Adrenal gland (tissue), 12 donors: Measurements from ENCODE around the gene TCP10L. TPM values are rescaled to one million over a fixed set of nuclear protein-coding genes. Genes with fewer than 3 reads are reported as not detected.
"Not testable (repeated sequence)": the region's sequence is repeated elsewhere in the genome, so short reads cannot be mapped to it uniquely, and the experiment has no call there.

Experiments used
- DNase-seq, 7 donors: peaks; one replicate each; pipeline ENCODE4 v3.0.0-alpha.2; 2019 to 2020
- H3K27ac ChIP-seq, 5 donors: fragments of 200-600 bp; sonication (generic) in 4 of 5; 1 replicate in 3 of 5; 2 replicates in 2 of 5; pipeline versions ENCODE4 v1.5.1 to v1.8.0; 2016 to 2020; ENCODE audit warnings: mild to moderate bottlenecking in 1 of 5
- H3K27me3 ChIP-seq: fragments of 200-600 bp; 2 replicates; pipeline ENCODE4 v1.8.0; 2021
- H3K36me3 ChIP-seq, 2 donors: fragments of 200-600 bp; replicated peaks in 1 of 2; 1 replicate in 1 of 2; 2 replicates in 1 of 2; pipeline versions ENCODE4 v1.5.1 to v1.8.0; 2018 to 2022
- H3K4me1 ChIP-seq, 2 donors: fragments of 200-600 bp; replicated peaks in 1 of 2; 1 replicate in 1 of 2; 2 replicates in 1 of 2; pipeline versions ENCODE4 v1.5.1 to v1.8.0; 2018 to 2021
- H3K4me3 ChIP-seq, 4 donors: fragments of 200-600 bp; sonication (generic) in 3 of 4; one replicate each; pipeline ENCODE4 v1.5.1; 2016 to 2018
- H3K9me3 ChIP-seq, 3 donors: fragments of 200-600 bp; sonication (generic) in 1 of 3; replicated peaks in 1 of 3; 1 replicate in 2 of 3; 2 replicates in 1 of 3; pipeline versions ENCODE4 v1.5.1 to v1.8.0; 2016 to 2021
- POLR2A ChIP-seq, 2 donors: fragments of 450-650 bp; IDR thresholded peaks; one replicate each; pipeline ENCODE4 v1.6.1; 2017; ENCODE audit warnings: antibody characterized with exemption in 2 of 2, mild to moderate bottlenecking in 2 of 2, moderate library complexity in 1 of 2
- WGBS, 4 donors: extraction: QIAGEN DNeasy Blood & Tissue Kit in 2 of 4; methylation state at CpG; one replicate each; pipeline versions ENCODE4 v1.1.5 to v1.1.7; 2013 to 2017; 5-methylcytosine and 5-hydroxymethylcytosine counted together
- intact Hi-C, 2 donors: fragments of 100-400 bp; cut with DNase I; formaldehyde crosslinking; loops; one replicate each; pipeline versions ENCODE4 v1.14.1 to v1.15.0; 2022 to 2023
- polyA plus RNA-seq, 3 donors: library from polyadenylated mRNA; stranded (reverse); fragments of 200-250 nt in 2 of 3; fragments of 350-450 nt in 1 of 3; fragmentation: Illumina TruSeq in 1 of 3; extraction: RNeasy Lipid Tissue Mini Kit (QIAGEN cat#74804) in 1 of 3; gene quantifications; one replicate each; pipeline ENCODE4 v1.2.3, GENCODE V29; 2013 to 2014
- total RNA-seq, 9 donors: library from RNA; depleted of rRNA in 4 of 9; stranded (reverse); fragments of >200 nt in 4 of 9; fragments of 120-200 nt in 1 of 9; fragmentation: NEBNext Ultra II Directional in 1 of 9; extraction: Animal tissue kit (Norgen Biotek cat#: 25700) in 1 of 9; gene quantifications; one replicate each; pipeline versions ENCODE4 v1.1.0 to v1.2.4, GENCODE V29; 2013 to 2023
- TF ChIP-seq, protein P1 (sequence below), 6 experiments: fragments of 450-650 bp in 4 of 6; fragments of 200-600 bp in 2 of 6; sonication (generic) in 1 of 6; IDR thresholded peaks; 1 replicate in 5 of 6; 2 replicates in 1 of 6; pipeline versions ENCODE4 v1.5.1 to v1.8.0; 2016 to 2021; ENCODE audit warnings: antibody characterized with exemption in 6 of 6, mild to moderate bottlenecking in 2 of 6, moderate library complexity in 1 of 6
- donor health status: healthy with polysubstance abuse.
- donor health status: Bipolar disorder and iron deficiency.
- donor health status: DM: yes; HTN: yes; CAD: no.
- donor health status: DM: no; HTN: no; CAD: no.
- donor health status: DM: no; HTN: no; CAD: no.
- donor health status: DM: yes; HTN: yes; CAD: no.

The TCP10L gene
- total and polyA plus RNA-seq, 12 donors, result 0.28 to 3.0 (median 0.82) TPM; not detected in 2

DNA sequence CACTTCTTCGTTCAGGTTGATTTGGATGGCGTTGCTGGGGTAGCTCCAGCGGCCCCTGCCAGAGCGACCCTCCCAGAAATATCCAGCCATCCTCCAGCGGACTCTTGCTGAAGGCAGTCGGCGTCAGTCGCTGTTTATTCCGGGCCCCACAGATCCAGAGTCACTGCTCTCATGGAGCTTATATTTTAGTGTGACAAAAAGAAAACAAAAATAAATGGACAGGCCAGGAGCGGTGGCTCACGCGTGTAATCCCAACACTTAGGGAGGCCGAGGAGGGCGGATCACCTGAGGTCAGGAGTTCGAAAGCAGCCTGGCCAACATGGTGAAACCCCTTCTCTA, 27.6 kb upstream of the TCP10L start:
- DNase-seq, result no peak
- intact Hi-C loops, result no loop called here
- Histone ChIP-seq H3K27me3 (no peaks in the 10 kb centered on the region), H3K27ac (peak overlapping the region in 4 of 5 donors; percentile 62 to 93 (median 80)), H3K36me3 (peaks cover 0 to 11% of the 10 kb centered on the region in 2 donors), H3K4me3 (peak overlapping the region; percentile 78 to 96 (median 90)), H3K9me3 (no peaks in the 10 kb centered on the region), H3K4me1 (peaks cover 14 to 20% of the 10 kb centered on the region in 2 donors)
- TF ChIP-seq POLR2A (IDR thresholded peaks at IDR 0.05), result no peak
- TF ChIP-seq, protein P1, sequence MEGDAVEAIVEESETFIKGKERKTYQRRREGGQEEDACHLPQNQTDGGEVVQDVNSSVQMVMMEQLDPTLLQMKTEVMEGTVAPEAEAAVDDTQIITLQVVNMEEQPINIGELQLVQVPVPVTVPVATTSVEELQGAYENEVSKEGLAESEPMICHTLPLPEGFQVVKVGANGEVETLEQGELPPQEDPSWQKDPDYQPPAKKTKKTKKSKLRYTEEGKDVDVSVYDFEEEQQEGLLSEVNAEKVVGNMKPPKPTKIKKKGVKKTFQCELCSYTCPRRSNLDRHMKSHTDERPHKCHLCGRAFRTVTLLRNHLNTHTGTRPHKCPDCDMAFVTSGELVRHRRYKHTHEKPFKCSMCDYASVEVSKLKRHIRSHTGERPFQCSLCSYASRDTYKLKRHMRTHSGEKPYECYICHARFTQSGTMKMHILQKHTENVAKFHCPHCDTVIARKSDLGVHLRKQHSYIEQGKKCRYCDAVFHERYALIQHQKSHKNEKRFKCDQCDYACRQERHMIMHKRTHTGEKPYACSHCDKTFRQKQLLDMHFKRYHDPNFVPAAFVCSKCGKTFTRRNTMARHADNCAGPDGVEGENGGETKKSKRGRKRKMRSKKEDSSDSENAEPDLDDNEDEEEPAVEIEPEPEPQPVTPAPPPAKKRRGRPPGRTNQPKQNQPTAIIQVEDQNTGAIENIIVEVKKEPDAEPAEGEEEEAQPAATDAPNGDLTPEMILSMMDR (IDR thresholded peaks at IDR 0.05), result no peak
- WGBS, 4 donors, result 2 to 4% (median 3%) methylated on average over 14 to 15 of the region's 15 CpGs

- peak within 1 kb of the TSS; percentile 78 to 96 (median 90) for H3K4me3 ChIP-seq
- H3K4me1 ChIP-seq, result peaks cover 14 to 20% of the 10 kb centered on the region in 2 donors
- H3K9me3 ChIP-seq, result no peaks in the 10 kb centered on the region
- no peak for TF ChIP-seq POLR2A (IDR thresholded peaks at IDR 0.05)
- TF ChIP-seq, protein P1 (IDR thresholded peaks at IDR 0.05), result no peak
- no peaks in the 10 kb centered on the region for H3K27me3 ChIP-seq
- H3K27ac ChIP-seq, result peak within 1 kb of the TSS; percentile 49 to 93 (median 80)
- H3K36me3 ChIP-seq, result peaks cover 0 to 18% of the 10 kb centered on the region in 2 donors
- WGBS, 4 donors, result 0% methylated on average over 56 to 81 of the region's 81 CpGs
- DNase-seq, result peak; percentile 81 to 95 (median 91)
- intact Hi-C loops, result no loop called here
Measured at GRCh38 chr21:32612075-32612998, 27.0 kb upstream of the TCP10L start, which contains the start of gene CFAP298. TSS of gene CFAP298 (minus strand) at chr21:32612377. CDS start at chr21:32612243, 134 bp downstream.

DNA sequence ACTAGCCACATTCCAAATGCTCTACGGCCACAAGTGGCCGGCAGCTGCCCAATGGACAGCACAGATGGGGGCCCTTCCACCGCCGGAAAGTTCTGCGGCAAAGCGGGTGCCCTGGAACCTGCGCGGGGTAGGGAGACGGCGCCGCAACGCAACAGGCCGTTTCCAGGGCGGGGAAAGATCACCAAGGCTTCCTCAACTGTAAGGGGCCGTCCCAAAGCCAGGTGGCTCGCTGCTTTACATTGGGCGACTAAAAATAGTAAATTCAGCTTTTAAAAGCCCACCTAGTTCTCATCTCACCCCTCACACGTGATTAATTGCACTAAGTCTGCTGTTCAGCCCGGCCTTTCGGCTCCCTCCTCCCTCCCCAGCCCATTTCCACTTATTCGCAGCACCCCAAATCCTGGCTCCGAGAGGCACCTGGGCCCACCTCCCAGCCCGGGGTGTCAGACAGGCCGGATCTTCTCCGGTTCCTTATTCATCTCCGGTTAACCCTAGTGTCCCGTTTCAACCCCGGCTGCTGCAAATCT, 26.2 kb upstream of the TCP10L start:
- no peak for TF ChIP-seq POLR2A (IDR thresholded peaks at IDR 0.05)
- TF ChIP-seq, protein P1 (IDR thresholded peaks at IDR 0.05), result no peak
- Histone ChIP-seq H3K36me3 (peaks cover 0 to 26% of the 10 kb centered on the region in 2 donors), H3K27ac (peak overlapping the region; percentile 8 to 93 (median 80)), H3K4me1 (peaks cover 14 to 20% of the 10 kb centered on the region in 2 donors), H3K9me3 (no peaks in the 10 kb centered on the region), H3K4me3 (peak overlapping the region; percentile 78 to 96 (median 90)), H3K27me3 (no peaks in the 10 kb centered on the region)
- peak in 5 of 7 donors; percentile 19 to 53 (median 34) for DNase-seq
- intact Hi-C loops, result no loop called here
- 0% methylated on average over 26 to 28 of the region's 28 CpGs for WGBS, 4 donors

DNA sequence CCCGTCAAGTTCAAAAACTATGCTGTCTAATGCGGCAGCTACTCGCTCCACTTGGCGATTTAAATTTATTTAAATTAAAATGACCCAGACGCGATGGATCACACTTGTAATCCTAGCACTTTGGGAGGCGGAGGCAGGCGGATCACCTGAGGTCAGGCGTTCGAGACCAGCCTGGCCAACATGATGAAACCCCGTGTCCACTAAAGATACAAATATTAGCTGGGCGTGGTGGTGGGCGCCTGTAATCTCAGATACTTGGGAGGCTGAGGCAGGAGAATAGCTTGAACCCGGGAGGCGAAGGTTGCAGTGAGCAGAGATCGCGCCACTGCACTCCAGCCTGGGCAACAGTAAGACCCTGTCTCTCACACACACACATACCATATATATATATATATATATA, 25.6 kb upstream of the TCP10L start:
- H3K9me3 ChIP-seq, intact Hi-C loops, H3K27ac ChIP-seq, H3K27me3 ChIP-seq: not testable (repeated sequence)
- WGBS, 4 donors, result 79 to 85% (median 81%) methylated on average over 17 of the region's 17 CpGs
- H3K4me3 ChIP-seq, result peak overlapping the region in 1 of 4 donors; percentile 78
- peaks cover 14 to 20% of the 10 kb centered on the region in 2 donors for H3K4me1 ChIP-seq
- DNase-seq, result peak in 1 of 7 donors; percentile 50
- H3K36me3 ChIP-seq, result peaks cover 0 to 32% of the 10 kb centered on the region in 2 donors
